Endometrial microvascular endothelial cells (primary cell): Measurements from ENCODE around the gene IRAK4. TPM values are rescaled to one million over a fixed set of nuclear protein-coding genes. Genes with fewer than 3 reads are reported as not detected.

Source experiments
- in situ Hi-C: cut with HindIII; loops from 2 replicates; pipeline ENCODE4 v1.10.0; 2017; ENCODE audit warnings: low sequenced_read_pairs, low pct_unique_long_range_greater_than_20kb; ENCODE audit errors: inconsistent ontology term
- total RNA-seq: library from RNA; depleted of rRNA; stranded (reverse); fragments of >200 nt; gene quantifications from one replicate; pipeline ENCODE4 v1.2.3, GENCODE V29; 2015; ENCODE audit errors: inconsistent ontology term

IRAK4 gene
- total RNA-seq, 1 donor from 2014 or later, result 17.8 TPM

DNA sequence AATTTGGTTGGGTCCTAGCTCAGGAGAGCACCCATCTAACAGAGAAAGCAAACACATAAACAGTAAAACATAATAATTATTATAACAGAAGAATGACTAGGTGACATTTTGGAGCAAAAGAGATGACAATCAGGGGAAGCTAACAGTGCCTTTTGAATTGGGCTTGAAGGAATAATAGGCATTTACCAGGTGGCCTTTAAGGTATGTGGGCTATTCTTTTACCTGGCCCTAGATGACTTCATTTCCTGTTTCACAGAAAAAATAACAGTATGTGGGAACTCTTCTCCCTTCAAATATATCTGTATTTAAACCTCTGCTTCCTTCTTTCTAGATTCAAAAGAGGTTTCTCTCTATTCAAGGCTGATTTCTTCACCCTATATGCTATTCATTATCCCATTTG is 3.8 kb downstream of the IRAK4 start:
- in situ Hi-C loops, result no loop called here

DNA sequence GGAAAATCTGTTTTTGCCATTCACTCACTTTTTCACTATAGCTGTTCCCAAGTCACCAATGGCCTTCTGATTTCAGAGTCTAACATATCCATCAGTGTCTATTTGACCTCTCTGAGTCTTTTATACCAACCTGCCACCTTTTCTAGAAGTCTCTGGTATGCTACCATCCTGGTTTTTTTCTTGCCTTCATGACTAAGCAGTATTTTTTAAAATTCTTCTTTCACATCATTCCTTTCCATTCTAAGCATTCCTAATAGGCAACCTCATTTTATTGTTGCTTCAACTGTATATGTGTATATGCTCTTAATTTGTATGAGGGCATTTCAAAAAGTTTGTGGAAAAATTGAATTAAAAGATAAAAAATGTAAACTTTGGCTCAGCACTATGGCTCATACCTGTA is 5.0 kb downstream of the IRAK4 start:
- in situ Hi-C loops, result no loop called here

DNA sequence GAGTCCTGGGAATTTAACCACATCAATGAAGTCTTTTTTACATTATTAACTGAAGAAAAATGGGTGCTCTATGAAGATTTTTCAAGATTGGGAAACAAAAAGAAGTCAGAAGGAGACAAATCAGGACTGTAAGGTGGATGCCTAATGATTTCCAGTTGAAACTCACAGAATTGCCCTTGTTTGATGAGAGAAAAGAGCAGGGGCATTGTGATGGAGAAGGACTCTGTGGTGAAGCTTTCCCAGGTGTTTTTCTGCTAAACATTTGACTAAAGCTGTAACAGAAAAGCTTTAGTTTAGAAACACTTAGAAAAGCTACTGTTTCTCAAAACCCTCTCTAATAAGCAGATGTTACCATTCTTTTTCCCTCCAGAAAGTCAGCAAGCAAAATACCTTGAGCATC is 5.8 kb downstream of the IRAK4 start:
- in situ Hi-C loops, result no loop called here

DNA sequence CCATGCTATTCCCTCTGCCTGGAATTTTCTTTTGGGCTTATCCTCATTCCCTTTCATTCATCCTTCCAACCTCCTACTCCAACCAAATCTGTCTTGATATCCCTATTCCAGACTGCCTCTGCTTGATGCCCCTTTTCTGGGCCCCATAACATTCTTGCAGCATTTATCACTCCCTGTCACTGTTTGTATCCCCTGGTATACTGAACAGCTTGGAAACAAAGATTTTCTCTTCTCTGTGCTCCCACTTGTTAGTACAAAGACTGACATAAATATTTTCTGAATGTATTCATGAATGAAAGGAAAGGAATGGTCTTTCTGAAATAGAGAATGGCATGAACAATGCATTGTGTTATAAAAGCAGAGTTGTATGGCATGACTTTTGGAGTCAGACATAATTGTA is 7.5 kb downstream of the IRAK4 start:
- in situ Hi-C loops, result no loop called here

DNA sequence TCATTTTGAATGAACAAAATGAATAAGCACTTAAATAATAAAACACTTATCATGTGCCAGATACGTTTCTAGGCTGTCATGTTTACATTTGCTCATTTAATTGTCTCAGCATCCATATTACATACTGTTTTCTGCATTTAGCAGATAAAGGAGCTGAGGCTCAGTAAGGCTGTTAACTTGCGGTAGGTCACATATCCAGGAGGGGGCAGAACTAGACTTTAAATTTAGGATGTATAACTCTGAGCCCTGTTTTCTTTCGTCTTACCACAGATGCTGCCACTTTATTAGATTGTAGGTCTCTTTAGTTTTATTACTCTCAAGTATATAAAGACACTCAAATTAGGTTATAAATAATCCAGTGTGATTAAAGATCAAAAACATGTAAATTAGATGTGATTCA is 17.7 kb downstream of the IRAK4 start:
- in situ Hi-C loops, result no loop called here

DNA sequence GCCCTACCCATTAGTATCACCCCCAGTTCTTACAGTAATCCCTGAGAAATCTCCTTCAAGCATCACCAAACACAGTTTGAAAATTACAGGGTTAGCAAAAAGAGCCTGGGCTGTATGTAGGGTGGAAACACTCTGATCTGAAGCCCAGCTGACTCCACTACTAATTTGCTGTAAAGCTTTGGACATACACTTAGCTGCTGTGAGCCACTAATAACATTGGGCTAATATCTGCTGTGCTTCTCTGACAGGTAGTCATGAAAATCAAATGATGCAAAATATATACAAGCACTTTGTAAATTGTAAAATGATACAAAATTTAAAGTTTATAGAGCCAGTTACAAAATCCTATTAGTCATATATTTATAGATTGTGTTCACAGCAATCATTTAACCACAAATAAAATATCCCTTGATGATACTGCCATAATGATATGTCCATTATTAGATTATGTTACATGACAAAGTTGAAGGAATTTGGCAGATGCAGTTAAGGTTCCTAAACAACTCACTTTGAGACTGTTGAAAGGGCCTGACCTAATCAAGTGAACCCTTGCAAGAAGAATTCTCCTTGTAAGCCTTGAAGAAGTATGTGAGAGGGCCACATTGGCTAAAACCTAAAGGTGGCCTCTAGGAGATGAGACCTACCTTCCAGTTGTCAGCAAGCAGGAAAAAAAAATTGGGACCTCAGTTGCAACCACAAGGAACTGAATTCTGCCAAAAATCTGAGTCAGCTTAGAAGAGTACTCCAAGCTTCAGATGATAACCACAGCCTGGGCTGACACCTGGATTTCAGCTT is 28.3 kb downstream of the IRAK4 start:
- in situ Hi-C loops, result no loop called here

DNA sequence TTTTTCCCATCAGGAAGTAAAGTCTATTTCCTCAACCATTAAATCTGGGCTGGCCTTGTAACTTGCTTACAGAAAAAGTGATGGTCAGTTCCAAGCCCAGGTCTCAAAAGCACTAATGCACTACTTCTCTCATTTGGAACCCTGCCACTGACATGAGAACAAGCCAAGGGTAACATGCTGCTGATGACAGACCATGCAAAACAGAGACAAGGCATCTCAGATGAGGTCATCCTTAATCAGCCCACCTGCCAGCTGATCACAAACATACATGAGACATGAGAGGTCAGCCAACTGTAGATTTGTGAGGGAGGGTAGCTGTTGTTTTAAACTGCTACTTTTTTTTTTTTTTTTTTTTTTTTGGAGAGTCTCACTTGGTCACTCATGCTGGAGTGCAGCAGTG is 31.2 kb downstream of the IRAK4 start:
- in situ Hi-C loops, result no loop called here

DNA sequence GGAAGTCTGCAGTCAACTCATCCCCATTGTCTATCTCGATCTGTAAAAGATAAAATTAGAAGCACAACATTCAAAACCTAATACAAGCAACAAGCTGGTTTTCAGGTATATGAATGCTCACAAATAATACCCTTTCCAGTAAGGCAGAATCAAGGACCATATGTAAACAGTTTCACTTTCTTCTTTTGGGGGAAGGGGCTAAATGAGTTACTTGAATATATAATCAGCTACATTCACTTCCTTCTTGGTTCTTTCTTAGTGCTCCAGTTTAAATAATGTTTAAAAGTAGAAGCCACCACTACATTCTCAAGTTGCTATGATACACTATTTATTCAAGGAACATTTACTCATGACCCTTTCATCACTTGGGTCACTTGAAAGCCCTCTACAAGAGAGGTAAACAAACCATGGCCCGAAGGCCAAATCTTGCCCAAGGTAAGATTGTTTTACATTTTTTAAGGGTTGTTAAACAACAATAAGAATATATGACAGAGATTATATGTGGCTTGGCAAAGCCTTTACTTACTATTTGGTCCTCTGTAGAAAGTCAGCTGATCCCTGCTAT is 37.0 kb downstream of the IRAK4 start:
- in situ Hi-C loops, result no loop called here

DNA sequence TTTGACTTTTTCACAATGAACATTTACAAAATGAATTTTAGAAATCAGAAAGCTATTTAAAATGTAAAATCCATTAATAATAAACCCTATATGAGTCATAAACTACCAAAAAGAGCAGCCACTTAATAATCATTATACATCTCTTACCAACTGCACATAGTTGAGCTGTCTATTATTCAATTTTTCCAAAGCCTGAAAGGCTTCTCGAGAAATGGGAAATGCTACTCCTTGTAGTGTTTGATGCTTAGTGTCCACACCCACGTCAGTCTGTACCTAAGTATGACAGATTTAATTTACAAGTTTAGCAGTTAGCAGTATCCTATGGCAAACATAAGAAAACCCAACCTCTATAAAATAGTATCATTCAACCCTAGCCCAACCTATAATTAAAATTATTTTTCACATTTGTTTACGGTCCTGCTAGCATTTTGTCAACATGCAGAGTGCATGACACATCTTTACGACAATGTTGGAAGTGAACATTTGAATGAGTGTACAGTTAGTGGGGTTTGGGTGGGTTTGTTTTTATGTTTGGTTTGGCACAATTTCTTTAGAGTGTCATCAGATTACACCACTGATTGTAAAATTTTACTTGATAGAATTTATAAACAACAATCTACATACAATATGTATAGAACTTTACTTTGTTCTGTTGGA is 38.9 kb downstream of the IRAK4 start:
- in situ Hi-C loops, result no loop called here

DNA sequence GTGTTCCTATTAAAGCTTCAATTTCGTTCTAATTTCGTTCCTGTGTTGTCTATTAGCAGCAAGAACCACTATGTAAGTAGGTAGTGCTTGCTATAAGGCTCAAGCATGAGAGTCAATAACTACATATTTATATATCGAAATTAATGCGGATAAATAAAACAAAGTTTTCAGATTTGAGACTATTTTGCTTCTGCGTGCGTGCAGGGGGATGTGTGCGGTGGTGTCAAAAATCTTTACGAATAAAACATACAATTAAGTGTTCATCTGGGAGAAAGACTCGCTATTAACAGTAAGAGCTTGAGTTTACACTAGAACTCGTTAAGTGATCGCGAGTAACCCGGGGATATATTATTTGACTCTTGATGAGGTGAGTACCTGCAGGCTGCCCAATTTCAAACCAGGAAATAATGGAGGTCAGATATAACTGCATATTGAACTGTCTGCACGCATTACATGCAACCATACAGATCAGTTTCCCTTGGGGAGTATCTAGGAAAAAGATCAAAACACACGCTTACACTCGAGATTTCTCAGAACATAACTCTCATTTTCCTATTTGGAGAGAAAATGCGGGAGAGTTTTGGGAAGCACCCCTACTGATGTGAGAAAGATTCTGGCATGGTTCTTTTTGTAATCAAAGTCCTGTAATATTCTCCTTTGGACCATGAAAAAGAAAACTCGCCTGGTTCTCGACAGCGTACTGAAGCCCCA is 46.6 kb downstream of the IRAK4 start:
- in situ Hi-C loops, result no loop called here

DNA sequence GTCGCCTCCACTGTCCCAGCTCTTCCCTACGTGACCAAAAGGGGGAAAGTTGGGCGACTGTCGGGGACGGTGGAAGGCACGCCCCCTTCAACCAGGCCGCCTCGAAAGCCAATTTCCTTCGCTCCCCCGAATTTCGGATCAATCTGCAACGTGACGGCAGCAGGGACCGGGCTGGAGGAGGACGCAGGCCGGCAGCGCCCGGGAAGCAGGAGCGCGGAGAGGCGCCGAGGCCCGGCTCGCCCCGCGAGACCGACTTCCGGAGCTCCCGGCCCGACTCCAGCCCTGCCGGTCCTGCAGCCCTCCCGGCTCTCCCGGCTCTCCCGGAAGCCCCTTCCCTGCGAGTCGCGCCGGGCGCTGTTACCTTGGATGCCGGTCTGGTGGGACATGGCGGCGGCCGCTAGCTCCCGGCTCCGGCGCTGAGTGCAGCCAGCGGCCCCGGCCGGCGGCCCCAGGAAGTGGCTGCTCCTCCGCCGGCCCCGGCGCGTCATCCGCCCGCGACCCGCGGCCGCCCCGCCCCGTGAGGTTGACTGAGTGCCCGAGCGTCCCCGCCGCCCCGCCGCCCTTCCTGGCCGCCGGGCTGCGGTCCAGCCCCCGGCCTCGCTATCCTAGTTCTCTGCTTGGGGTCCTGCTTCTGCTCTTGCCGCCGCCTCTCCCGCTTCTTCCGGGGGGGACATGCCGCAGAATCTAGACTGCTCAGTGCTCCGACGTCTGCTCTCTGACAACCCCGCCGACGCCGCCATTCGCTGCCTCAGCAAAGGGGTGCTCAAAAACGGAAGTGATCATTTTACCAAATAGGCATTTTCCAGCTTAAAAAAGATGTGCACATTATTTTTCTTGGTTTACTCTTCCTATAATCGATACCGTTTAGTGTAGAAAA is 47.3 kb downstream of the IRAK4 start, which contains the start of gene TWF1:
TSS of gene TWF1 (minus strand) at position 458 of the 877 bp plus-strand sequence. CDS start at position 386, 72 bp downstream.
- in situ Hi-C loops, result no loop called here

DNA sequence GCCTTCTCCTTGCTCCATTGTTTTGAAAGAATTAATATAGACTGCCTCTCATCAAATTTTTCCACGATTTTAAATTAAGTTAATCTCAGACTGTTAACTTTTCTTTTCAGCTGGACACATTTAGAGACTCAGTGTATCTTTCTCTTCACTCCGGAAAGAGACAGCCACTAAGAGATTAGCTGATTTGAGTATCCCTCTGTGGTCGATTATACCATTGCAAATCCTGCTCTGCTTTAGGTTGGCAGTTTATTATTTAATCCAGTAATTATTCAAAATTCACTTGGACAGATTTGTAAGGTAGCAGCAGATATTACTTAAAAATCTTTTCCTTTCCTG is 48.0 kb downstream of the IRAK4 start:
- in situ Hi-C loops, result no loop called here

DNA sequence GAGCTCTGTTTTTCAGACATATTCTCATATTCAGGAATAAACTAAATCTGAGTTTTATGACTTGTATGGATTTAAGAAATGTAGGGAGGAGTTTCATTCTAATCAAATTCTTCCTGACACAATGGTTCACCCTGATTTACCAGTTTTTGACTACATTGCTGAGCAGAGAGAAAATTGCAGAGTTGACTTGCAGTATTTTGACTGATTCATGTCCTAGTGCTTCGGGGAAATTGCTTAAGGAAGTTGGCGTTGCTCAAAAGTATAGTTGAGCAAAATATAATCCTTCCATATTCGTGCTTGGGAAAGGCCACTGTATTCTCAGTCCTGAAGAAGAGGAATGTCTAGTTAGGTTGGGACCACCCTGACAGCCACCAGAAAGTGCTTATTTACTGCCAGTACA is 48.6 kb downstream of the IRAK4 start:
- in situ Hi-C loops, result no loop called here

DNA sequence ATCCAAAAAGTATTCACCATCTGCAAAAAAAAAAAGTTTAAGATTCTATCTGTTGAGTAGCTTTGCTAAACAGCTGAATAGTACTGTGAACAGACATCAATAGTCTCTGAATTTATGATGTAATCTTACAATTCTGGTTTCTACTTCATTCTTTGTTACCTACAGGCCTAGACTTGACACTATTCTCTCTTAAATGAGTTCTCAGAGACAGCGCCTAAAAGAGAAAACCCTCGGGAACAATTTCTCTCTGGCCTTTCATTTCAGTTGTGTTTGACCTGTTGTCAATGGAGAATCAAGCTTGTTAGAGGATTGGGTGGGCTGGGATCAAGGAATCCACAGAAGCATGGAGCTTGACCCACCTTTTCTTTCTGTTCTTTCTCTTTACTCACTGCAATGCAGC is 53.3 kb downstream of the IRAK4 start:
- in situ Hi-C loops, result no loop called here

DNA sequence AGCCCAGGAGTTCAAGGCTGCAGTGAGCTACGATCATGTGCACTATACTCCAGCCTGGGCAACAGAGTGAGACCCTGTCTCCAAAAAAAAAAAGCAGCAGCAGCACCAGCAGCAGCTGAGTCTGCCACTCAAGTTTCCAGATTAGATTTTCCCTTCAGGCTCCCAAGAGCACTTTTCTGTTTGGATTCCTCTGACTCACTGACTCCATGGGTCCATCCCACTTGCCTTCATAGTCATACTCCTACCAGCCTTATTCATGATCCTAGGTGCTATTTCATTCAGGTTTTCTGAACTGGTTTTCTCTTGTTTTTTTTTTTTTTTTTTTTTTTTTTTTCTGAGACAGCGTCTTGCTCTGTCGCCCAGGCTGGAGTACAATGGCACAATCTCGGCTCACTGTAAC is 54.2 kb downstream of the IRAK4 start:
- in situ Hi-C loops, result no loop called here

DNA sequence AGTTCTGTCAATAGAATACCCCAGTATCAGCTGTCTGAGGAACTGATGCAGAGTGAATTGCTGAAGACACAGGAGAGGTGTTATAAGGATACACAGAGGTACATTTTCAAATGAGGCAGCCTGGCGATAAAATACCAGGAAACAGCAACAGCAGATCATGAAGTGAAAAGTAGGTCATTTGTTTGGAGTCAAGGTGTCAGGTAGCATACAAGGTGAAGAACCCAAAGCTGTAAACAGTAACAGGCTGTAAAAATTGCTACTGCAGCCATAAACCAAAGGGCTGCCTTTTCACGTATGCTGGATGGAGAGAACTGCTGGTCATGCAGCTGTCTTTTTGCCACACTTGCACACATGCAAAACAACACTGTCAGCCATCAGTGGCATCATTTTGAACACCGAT is 56.7 kb downstream of the IRAK4 start:
- in situ Hi-C loops, result no loop called here

DNA sequence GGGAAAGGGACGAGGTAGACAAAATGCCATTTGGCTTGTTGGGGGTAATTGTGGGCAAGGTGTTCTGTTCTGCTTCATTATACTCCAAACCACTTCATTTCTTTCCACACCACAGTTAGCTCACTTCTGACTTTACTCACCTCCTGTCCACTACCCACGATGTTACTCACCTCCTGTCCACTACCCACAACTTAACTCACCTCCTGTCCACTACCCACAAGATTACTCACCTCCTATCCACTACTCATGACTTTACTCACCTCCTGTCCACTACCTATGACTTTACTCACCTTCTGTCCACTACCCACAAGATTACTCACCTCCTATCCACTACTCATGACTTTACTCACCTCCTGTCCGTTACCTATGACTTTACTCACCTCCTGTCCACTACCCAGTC is 57.4 kb downstream of the IRAK4 start:
- in situ Hi-C loops, result no loop called here

DNA sequence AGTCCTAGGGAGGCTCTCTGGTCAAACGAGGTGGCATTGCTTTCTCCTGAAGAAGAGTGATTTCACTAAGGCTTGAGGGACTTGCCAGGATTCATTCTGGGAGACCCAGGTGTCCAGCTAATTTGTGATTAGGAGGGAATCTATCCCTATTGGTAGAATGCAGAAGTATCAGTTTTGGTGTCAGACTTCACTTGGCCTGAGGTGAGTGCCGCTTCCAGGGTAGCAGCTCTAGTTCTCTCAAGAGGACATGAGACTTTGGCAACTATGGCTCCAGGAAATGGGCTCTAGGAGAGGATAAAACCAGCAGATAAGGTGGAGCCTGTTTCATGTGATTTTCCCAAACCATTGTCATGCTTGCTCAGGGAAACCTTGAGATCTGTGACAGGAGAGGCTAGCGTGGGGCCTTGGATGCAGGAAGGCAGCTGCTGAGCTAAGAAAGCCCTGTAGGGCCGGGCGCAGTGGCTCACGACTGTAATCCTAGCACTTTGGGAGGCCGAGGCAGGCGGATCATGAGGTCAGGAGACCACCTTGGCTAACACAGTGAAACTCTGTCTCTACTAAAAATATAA is 65.5 kb downstream of the IRAK4 start:
- in situ Hi-C loops, result no loop called here

DNA sequence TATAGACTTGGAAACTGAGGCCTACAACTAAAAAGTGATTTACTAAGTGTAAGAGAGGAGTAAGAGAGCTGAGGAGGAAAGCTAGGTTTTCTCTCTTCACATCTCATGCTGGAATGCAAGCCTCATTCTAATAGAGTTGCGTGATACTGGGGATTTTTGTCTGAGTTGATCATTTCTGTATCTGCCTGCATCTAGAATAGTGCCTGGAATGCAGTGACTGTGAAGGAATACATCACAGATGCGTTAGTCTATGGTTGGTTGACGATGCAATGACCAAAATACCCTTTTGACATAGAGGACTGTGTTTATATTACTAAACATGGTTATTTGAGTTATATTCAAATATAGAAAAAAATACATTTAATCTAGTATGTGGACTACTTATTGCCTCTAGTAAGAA is 67.9 kb downstream of the IRAK4 start:
- in situ Hi-C loops, result no loop called here
